ENCODE data around the gene CACNB1. TPM values are rescaled to one million over a fixed set of nuclear protein-coding genes. Genes with fewer than 3 reads are reported as not detected.
A peak's percentile ranks its signal among the peaks of the same experiment; 100 is the strongest.

The CACNB1 gene
- total and polyA plus RNA-seq, 2 experiments from 2014 or later: 1.9 to 4.2 TPM

DNA sequence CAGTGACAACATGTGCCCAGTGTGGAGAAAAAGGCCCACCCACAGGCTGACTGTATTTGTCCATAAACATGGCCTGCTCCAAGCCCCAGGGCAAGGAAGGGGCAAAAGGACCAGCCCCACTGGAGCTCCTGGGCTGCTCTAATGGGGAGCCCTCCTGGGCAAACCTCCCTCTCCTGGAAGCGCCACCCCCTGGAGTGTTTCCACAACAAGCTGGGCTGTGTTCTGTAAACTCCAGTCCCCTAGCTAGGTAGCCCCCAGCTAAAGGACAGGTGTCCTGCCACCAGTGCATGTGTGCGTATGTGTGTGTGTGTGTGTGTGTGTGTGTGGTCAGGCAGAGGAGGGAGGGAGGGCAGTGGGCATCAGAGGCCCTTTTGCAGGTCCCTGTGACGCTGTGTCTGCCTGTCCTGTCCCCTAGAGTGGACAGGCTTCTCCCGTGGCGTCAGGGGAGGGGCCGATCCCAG lies 39.5 kb upstream of the CACNB1 start:
- Histone ChIP-seq H3K4me3 (no peak overlapping the region), H3K36me3 (replicated peaks; ENCODE audit: insufficient read depth, low read depth) (no peaks in the 10 kb centered on the region), H3K9me2 (replicated peaks; ENCODE audit: insufficient read depth) (no peaks in the 10 kb centered on the region), H3K27ac (no peak overlapping the region), H3K9me3 (ENCODE audit: low read depth) (no peaks in the 10 kb centered on the region), H3K27me3 (no peaks in the 10 kb centered on the region), H3K79me2 (no peaks in the 10 kb centered on the region), H3K4me1 (ENCODE audit: insufficient read depth) (peaks cover 13% of the 10 kb centered on the region), H4K20me1 (ENCODE audit: insufficient read depth, poor library complexity, severe bottlenecking) (no peaks in the 10 kb centered on the region), H3K4me2 (no peak overlapping the region), H2AFZ (no peak overlapping the region)
- 71% methylated on average over 6 of the region's 6 CpGs for WGBS (ENCODE audit: low lambda C conversion rate, missing lambda C conversion rate)
- DNase-seq (ENCODE audit: low spot score): peak; percentile 7
- TF ChIP-seq, protein P1, sequence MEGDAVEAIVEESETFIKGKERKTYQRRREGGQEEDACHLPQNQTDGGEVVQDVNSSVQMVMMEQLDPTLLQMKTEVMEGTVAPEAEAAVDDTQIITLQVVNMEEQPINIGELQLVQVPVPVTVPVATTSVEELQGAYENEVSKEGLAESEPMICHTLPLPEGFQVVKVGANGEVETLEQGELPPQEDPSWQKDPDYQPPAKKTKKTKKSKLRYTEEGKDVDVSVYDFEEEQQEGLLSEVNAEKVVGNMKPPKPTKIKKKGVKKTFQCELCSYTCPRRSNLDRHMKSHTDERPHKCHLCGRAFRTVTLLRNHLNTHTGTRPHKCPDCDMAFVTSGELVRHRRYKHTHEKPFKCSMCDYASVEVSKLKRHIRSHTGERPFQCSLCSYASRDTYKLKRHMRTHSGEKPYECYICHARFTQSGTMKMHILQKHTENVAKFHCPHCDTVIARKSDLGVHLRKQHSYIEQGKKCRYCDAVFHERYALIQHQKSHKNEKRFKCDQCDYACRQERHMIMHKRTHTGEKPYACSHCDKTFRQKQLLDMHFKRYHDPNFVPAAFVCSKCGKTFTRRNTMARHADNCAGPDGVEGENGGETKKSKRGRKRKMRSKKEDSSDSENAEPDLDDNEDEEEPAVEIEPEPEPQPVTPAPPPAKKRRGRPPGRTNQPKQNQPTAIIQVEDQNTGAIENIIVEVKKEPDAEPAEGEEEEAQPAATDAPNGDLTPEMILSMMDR (IDR thresholded peaks at IDR 0.05; ENCODE audit: poor library complexity): no peak
- TF ChIP-seq EZH2 (IDR thresholded peaks at IDR 0.05; ENCODE audit: borderline replicate concordance) (no peak), EZH2phosphoT487 (IDR thresholded peaks at IDR 0.05; ENCODE audit: low read depth, severe bottlenecking, unreplicated experiment) (no peak)

DNA sequence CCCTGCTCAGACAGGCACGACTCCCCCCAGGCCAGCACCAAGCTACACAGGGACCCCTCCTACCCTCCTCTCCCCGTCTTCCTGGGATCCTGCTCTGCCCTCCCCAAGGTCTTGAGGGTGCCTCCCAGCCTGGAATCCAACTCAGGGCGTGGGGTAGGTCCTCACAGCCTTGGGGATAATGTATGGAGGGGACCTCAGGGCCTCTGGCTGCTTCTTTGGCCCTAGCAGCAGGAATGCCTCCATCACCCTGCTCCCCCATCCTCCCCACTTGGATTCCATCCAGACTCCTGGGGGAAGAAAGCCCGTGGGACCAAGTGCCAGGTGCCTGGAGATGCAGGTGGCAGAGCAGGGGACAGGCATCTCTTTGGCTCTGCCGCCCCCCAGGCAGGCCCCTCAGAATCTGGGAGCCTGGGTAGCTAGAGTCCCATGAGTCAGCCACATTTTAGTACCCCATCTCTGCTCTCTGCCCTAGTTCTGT lies 39.0 kb upstream of the CACNB1 start:
- no peak for DNase-seq (ENCODE audit: low spot score)

DNA sequence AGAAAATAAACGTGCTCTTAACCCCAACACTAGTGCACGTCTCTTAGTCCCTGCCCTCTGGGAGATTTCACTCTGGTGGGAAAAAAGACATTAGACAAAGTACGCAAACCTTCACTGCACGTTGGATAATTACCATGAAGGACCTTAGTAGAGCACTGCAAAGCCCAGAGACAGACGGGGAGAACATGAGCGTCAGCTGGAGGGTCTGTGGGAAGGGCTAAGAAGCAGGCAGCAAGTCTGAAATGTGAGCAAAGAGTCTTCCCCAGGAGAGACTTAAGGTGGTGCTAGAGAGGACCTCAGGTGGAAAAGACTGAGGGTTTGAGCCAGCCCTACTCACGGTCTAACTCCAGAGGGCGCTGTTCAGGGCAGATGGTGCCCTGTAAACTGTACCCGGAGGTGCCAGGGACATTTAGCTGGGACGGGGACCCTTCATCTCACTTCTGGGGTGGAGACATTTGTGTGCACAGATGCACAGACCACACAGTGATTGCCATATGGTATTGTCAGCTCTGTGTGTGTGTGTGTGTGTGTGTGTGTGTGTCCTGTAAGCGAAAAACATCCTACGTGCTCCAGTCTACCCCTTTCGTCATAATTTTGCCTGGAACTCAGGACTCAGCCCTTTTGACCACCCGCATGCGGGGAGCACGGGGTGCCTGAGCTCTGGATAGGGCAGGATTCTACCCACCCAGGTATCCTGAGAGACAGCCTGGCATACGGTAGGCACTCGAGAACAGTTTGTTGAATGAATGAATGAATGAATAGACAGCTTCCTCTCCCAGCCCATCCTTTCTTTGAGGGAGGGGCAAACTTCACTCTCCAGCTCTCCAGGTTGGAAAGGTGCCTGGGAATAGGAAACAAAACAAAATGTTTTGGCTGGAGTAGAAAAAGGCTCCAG lies 38.3 kb upstream of the CACNB1 start:
- no peaks in the 10 kb centered on the region for H4K20me1 ChIP-seq (ENCODE audit: insufficient read depth, poor library complexity, severe bottlenecking)
- H3K4me3 ChIP-seq: no peak overlapping the region
- no peak overlapping the region for H3K27ac ChIP-seq
- H3K4me1 ChIP-seq (ENCODE audit: insufficient read depth): peaks cover 13% of the 10 kb centered on the region
- WGBS (ENCODE audit: low lambda C conversion rate, missing lambda C conversion rate): 44% methylated on average over 18 of the region's 18 CpGs
- peak; percentile 61 for DNase-seq (ENCODE audit: low spot score)
- no peaks in the 10 kb centered on the region for H3K36me3 ChIP-seq (replicated peaks; ENCODE audit: insufficient read depth, low read depth)
- peaks cover 7% of the 10 kb centered on the region for H3K27me3 ChIP-seq
- TF ChIP-seq, protein P1 (IDR thresholded peaks at IDR 0.05; ENCODE audit: poor library complexity): peak; percentile 69
- TF ChIP-seq EZH2phosphoT487 (IDR thresholded peaks at IDR 0.05; ENCODE audit: low read depth, severe bottlenecking, unreplicated experiment) (no peak), EZH2 (IDR thresholded peaks at IDR 0.05; ENCODE audit: borderline replicate concordance) (no peak)
- H3K4me2 ChIP-seq: no peak overlapping the region
- no peak overlapping the region for H2AFZ ChIP-seq
- H3K79me2 ChIP-seq: no peaks in the 10 kb centered on the region
- no peaks in the 10 kb centered on the region for H3K9me3 ChIP-seq (ENCODE audit: low read depth)
- H3K9me2 ChIP-seq (replicated peaks; ENCODE audit: insufficient read depth): no peaks in the 10 kb centered on the region

More for the DNA sequence above, 39.0 kb upstream of the CACNB1 start:
- Histone ChIP-seq H3K9me3 (ENCODE audit: low read depth) (no peaks in the 10 kb centered on the region), H3K27me3 (peaks cover 5% of the 10 kb centered on the region), H3K79me2 (no peaks in the 10 kb centered on the region), H3K36me3 (replicated peaks; ENCODE audit: insufficient read depth, low read depth) (no peaks in the 10 kb centered on the region), H3K4me3 (no peak overlapping the region), H3K4me1 (ENCODE audit: insufficient read depth) (peaks cover 13% of the 10 kb centered on the region), H3K27ac (no peak overlapping the region), H4K20me1 (ENCODE audit: insufficient read depth, poor library complexity, severe bottlenecking) (no peaks in the 10 kb centered on the region), H2AFZ (no peak overlapping the region), H3K4me2 (no peak overlapping the region), H3K9me2 (replicated peaks; ENCODE audit: insufficient read depth) (no peaks in the 10 kb centered on the region)
- TF ChIP-seq, protein P1 (IDR thresholded peaks at IDR 0.05; ENCODE audit: poor library complexity): no peak
- TF ChIP-seq EZH2phosphoT487 (IDR thresholded peaks at IDR 0.05; ENCODE audit: low read depth, severe bottlenecking, unreplicated experiment): no peak
- TF ChIP-seq EZH2 (IDR thresholded peaks at IDR 0.05; ENCODE audit: borderline replicate concordance): no peak
- 65% methylated on average over 5 of the region's 5 CpGs for WGBS (ENCODE audit: low lambda C conversion rate, missing lambda C conversion rate)

Measured in hepatocyte (in vitro differentiated cells).